Measurements from ENCODE around the gene ZP1. TPM values are rescaled to one million over a fixed set of nuclear protein-coding genes. Genes with fewer than 3 reads are reported as not detected.

Gene ZP1
- total RNA-seq, 1 donor from 2014 or later: 0.49 TPM

DNA sequence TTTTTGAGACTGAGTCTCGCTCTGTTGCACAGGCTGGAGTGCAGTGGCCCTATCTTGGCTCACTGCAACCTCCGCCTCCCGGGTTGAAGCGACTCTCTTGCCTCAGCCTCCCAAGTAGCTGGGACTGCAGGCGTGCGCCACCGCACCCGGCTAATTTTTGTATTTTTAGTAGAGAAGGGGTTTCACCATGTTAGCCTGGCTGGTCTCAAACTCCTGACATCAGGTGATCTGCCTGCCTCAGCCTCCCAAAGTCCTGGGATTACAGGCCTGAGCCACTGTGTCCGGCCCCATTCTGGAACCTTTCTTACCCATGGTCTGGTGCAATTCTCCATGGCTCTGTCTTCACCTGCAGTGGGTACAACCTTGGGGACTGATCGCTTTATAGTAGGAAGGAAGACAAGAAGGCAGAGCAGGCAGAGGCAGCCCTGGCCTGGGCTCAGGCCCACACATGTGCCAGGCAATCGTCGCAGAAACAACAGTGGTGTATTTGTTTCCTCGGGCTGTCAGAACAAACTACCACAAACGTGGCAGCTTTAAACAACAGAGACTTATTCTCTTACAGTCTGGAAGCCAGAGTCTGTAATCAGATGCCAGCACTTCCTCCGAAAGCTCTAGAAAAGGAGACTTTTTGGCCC lies 7.6 kb upstream of the ZP1 start:
- no peak for DNase-seq

DNA sequence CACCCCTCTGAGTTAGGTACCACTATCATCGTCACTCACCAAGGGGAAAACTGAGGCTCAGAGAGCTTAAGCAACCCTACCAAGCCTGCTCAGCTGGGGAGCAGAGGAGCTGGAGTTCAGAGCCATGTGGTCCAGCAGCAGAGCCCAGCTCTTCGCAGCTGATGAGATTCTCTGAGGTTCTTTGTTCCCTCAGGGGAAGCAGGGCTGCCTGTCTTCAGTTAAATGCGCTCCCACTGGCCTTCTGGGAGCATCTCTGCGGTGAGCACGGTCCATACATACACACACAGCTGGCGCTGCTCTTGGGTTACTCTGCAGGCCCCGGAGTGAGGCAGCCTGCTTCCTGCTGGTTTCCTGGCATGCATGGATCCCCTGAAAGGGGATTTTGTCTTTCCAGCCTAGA lies 6.4 kb upstream of the ZP1 start:
- peak; percentile 10 for DNase-seq

- DNase-seq: no peak
These were observed 5.2 kb upstream of the ZP1 start for GRCh38 chr11:60862171-60862570.

DNA sequence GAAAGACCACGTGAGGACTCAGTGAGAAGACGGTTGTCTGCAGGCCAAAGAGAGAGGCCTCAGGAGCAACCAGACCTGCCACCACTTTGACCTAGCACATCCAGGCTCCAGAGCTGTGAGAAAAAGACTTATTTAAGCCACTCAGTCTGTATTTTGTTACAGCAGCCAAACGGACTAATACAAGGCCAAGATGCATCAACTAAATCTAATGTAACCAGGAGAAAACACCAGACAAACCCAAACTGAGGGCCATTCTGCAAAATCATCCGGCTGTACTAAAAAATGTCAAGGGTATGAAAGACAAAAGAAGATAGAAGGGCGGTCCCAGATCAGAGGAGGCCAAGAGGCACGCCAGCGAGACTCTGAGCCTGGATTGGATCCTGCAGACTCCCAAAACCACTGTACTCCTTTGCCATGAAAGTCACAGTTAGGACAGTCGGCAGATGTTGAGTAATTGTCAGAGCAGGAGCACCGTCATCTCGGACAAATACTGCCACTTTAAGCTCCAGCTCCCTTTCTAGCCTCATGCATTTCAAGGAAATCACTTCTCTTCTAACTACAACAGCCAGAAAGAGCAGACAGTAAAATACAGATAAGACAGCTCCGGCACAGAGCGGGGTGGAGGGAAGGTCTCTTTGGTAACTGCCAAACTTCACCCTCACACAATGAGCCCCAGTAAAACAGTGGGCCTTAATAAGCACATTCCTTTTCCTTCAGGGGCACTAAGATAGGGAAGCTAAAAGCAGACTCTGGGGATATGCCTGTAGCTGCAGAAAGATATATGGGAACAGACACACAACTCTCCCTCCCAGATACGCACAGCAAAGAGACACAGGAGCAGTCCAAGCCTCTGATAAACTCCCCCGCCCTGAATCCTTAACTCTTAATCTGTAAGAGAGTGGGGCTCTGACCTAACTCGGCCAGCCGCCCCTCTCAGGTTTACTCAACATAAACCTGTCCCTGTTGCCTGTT lies 3.5 kb upstream of the ZP1 start:
- DNase-seq: no peak

- DNase-seq: no peak
These were observed 2.4 kb upstream of the ZP1 start for GRCh38 chr11:60864856-60865513.

GRCh38 chr11:60867871-60868681 lies 734 bp downstream of the ZP1 start:
- no peak for DNase-seq

DNA sequence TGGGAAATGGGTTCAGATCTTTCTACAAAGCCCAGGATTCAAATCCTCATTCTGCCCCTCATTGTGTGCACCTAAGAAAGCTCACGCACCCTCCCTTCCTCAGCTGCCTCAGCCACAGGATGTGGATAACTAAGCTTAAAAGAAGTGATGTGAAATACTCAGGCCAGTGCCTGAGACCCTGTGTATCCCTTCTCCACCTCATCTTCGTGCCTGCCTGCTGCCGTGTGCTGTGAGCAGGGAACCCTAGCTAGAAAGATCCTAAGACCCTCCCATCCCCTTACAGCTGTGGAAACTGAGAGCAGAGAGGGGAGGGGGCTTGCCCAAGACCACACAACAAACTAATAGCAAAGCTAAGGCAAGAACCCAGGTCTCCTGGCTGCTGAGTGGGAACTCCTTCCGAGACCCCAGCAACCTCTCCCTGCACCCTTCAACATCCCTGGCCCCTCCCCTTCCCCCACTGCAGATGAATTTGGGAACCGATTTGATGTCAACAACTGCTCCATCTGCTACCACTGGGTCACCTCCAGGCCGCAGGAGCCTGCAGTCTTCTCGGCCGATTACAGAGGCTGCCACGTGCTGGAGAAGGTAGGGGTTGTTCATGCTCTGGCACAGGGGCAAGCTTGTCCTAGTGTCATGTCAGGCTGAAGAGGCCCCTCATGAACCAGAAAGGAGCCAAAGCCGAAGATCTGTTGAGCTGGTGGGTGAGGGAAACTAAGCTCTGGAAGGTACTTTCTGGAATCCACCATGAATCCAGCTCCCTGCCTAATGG lies 1.5 kb downstream of the ZP1 start:
- DNase-seq: no peak

DNA sequence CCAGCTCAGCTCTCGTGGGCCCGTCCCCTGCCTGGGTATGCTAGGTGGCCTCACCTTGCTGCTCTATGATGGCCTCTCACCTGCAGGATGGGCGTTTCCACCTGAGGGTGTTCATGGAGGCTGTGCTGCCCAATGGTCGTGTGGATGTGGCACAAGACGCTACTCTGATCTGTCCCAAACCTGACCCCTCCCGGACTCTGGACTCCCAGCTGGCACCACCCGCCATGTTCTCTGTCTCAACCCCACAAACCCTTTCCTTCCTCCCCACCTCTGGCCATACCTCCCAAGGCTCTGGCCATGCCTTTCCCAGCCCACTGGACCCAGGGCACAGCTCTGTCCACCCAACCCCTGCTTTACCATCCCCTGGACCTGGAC lies 2.1 kb downstream of the ZP1 start:
- no peak for DNase-seq

DNA sequence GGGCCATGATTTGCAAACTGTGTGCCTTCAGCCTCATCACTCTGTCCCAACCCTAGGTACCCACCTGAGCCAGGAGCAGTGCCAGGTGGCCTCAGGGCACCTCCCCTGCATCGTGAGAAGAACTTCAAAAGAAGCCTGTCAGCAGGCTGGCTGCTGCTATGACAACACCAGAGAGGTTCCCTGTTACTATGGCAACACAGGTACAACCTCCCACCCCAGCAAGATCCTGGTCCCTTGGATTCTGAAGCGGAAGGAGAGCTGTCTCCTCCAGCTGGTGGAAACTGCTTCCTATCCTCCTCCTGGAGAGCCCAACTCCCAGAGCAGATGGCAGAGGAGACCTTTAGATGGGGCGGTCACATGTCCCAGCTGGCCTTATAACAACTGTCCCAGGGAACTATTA lies 2.9 kb downstream of the ZP1 start:
- no peak for DNase-seq

- DNase-seq: no peak
These were observed 3.5 kb downstream of the ZP1 start for GRCh38 chr11:60870733-60871377.

GRCh38 chr11:60871378-60872061 lies 4.2 kb downstream of the ZP1 start:
- no peak for DNase-seq

GRCh38 chr11:60872124-60872960 lies 5.0 kb downstream of the ZP1 start:
- no peak for DNase-seq

DNA sequence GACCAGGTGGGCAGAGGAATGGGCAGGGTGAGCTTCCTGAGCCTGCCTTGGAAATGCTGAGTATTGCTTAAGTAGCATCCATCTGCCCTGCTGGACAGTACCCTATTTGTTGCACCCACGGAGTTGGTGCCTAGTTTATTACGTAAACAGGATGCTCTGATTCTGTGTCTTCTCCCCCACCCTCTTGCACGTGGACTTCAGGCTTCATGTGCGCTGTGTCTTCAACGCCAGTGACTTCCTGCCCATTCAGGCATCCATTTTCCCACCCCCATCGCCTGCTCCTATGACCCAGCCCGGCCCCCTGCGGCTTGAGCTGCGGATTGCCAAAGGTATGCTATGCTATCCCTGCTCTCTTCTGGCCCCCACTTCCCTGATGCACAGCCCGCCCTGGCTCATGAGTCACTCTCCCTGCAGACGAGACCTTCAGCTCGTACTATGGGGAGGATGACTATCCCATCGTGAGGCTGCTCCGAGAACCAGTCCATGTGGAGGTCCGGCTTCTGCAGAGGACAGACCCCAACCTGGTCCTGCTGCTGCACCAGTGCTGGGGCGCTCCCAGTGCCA lies 5.7 kb downstream of the ZP1 start:
- DNase-seq: no peak

DNA sequence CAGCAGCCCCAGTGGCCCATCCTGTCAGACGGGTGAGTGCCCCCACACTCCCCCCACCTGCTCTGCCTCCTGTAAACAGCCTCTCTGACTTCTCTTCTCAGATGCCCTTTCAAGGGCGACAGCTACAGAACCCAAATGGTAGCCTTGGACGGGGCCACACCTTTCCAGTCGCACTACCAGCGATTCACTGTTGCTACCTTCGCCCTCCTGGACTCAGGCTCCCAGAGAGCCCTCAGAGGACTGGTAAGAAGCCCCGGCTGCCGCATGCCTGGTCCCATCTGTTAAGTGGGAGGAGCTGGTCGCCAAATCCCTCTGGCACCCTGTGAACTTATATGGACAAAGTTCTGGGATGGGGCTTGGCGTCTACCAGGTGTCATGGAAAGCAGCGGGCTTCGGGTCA lies 6.2 kb downstream of the ZP1 start:
- DNase-seq: no peak

DNA sequence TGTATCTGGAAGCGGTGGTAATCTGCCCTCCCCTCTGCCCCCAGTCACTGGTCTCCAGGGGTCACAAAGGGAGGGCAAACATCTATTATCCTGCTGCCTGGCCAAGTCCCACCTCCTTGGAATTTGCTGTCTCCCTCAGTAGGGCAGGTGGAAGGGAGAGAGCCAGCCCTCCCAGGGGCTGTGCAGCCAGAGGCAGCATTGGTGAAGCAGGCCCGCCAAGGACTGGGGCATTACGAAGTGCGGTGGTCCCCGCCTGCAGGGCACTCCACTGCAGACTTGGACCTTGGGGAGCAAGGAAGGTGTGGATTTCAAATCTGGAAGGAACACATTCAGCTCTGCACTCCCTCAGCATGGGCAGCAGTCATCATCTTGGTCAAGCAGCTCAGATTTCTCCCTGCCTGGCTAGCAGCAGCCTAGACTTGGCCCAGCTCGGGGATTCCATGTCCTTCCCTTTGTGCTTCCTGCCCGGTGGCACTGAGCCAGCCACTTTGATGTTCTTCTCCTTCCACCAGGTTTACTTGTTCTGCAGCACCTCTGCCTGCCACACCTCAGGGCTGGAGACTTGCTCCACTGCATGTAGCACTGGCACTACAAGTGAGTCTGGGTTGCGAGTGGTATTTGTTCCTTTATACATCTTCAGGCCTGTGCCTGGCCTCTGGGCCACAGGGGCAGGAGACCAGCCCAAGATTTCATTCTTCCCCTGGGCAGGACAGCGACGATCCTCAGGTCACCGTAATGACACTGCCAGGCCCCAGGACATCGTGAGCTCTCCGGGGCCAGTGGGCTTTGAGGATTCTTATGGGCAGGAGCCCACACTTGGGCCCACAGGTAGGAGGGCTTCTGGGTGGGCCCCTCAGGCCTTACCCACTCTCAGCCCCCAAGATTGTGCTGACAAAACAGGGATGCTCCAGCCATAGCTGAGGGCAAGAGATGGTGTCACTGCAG lies 7.4 kb downstream of the ZP1 start:
- DNase-seq: no peak

DNA sequence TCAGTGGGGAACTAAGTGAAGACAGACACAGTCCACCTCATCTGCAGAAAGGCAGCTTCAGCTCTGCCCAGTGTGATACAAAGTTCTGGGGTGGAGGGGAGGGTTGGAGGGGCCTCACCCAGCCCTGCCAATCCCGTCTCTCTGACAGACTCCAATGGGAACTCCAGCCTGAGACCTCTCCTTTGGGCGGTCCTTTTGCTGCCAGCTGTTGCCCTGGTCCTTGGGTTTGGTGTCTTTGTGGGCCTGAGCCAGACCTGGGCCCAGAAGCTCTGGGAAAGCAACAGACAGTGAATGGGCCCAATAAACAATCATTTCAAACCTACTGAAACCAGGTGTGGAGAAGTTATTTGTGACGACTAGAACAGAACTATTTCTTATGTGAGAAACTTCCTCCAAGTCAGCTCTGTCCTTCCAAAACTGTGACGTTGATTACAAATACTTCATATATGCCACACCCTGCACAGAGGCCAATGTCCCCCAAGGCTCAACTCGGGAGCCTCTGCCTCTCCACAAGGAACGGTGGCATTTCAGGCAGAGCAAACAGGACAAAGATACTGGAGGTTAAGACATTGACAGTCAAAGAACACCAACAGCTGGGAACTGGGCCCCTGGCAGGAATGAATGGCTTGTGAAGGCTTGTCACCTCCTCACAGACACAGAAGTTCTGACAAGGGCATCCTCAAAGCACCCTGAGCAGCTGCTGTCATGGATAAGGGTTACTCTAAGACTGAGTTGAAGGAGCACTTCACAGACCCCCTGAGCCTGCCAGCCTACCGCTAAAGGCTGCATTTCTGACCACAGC lies 8.2 kb downstream of the ZP1 start:
- no peak for DNase-seq

DNA sequence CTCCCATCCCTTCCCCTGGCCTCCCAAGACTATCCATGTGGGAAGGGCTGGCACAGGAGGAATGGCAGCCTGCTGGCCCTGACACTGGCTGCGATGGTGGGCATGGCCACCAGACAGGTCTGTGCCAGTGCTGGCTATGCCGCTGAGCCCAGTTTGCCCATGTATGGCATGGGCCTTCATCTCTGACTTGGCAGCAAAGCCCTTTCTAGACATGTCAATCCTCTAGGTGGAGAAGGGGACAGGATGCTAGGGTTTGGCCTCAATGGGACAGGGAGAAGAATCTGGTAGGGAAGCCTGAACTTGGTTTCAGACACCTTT lies 8.8 kb downstream of the ZP1 start:
- no peak for DNase-seq
